Measurements from ENCODE around the gene ARHGAP24. TPM values are rescaled to one million over a fixed set of nuclear protein-coding genes. Genes with fewer than 3 reads are reported as not detected.

Gene ARHGAP24
- total RNA-seq, 1 donor: 52.5 TPM

- H3K4me2 ChIP-seq (ENCODE audit: insufficient read depth, low read length): no peak overlapping the region
- no peak overlapping the region for H3K4me3 ChIP-seq (ENCODE audit: insufficient read depth, low read length)
- H2AFZ ChIP-seq (ENCODE audit: low read length): no peak overlapping the region
- no peaks in the 10 kb centered on the region for H3K36me3 ChIP-seq (ENCODE audit: insufficient read depth, low read length)
- no peaks in the 10 kb centered on the region for H4K20me1 ChIP-seq (ENCODE audit: insufficient read depth, low read length)
- H3K9me3 ChIP-seq (ENCODE audit: low read depth, low read length): no peaks in the 10 kb centered on the region
- peaks cover 60% of the 10 kb centered on the region for H3K79me2 ChIP-seq (ENCODE audit: insufficient read depth, low read length)
- no peaks in the 10 kb centered on the region for H3K27me3 ChIP-seq (ENCODE audit: insufficient read depth, low read length)
- H3K4me1 ChIP-seq (ENCODE audit: insufficient read depth, low read length): peaks cover 27% of the 10 kb centered on the region
- no peak for DNase-seq (ENCODE audit: insufficient read length, low spot score, missing footprints)
- TF ChIP-seq, protein P1, sequence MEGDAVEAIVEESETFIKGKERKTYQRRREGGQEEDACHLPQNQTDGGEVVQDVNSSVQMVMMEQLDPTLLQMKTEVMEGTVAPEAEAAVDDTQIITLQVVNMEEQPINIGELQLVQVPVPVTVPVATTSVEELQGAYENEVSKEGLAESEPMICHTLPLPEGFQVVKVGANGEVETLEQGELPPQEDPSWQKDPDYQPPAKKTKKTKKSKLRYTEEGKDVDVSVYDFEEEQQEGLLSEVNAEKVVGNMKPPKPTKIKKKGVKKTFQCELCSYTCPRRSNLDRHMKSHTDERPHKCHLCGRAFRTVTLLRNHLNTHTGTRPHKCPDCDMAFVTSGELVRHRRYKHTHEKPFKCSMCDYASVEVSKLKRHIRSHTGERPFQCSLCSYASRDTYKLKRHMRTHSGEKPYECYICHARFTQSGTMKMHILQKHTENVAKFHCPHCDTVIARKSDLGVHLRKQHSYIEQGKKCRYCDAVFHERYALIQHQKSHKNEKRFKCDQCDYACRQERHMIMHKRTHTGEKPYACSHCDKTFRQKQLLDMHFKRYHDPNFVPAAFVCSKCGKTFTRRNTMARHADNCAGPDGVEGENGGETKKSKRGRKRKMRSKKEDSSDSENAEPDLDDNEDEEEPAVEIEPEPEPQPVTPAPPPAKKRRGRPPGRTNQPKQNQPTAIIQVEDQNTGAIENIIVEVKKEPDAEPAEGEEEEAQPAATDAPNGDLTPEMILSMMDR (IDR thresholded peaks at IDR 0.05; ENCODE audit: extremely low read depth, low read depth, low read length): no peak
- no peak overlapping the region for H3K27ac ChIP-seq (ENCODE audit: low read depth, low read length)
These were observed 328.9 kb downstream of the ARHGAP24 start for GRCh38 chr4:85803856-85804255.

DNA sequence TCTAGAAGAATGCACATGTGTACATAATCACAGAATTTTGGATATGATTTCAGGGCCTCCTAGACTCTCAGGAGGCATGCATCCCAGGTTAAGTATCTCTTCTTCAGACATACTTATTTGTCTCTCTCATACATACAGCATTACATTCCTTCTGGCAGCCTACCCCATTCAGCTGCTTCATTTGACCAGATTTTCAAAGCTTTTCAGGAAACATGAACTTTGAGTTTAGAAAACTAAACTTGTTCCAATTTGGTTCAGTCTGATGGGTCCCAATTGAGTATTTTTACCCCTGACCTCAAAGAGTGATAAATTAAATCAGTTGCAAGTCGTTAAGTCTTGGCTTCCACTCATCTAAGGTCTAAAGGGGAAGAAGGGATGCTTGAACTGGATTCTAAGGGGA lies 330.9 kb downstream of the ARHGAP24 start:
- H2AFZ ChIP-seq (ENCODE audit: low read length): no peak overlapping the region
- TF ChIP-seq, protein P1 (IDR thresholded peaks at IDR 0.05; ENCODE audit: extremely low read depth, low read depth, low read length): no peak
- no peak overlapping the region for H3K27ac ChIP-seq (ENCODE audit: low read depth, low read length)
- no peaks in the 10 kb centered on the region for H4K20me1 ChIP-seq (ENCODE audit: insufficient read depth, low read length)
- H3K79me2 ChIP-seq (ENCODE audit: insufficient read depth, low read length): peaks cover 62% of the 10 kb centered on the region
- H3K4me3 ChIP-seq (ENCODE audit: insufficient read depth, low read length): no peak overlapping the region
- H3K9me3 ChIP-seq (ENCODE audit: low read depth, low read length): no peaks in the 10 kb centered on the region
- no peaks in the 10 kb centered on the region for H3K27me3 ChIP-seq (ENCODE audit: insufficient read depth, low read length)
- no peaks in the 10 kb centered on the region for H3K36me3 ChIP-seq (ENCODE audit: insufficient read depth, low read length)
- peaks cover 29% of the 10 kb centered on the region for H3K4me1 ChIP-seq (ENCODE audit: insufficient read depth, low read length)
- no peak for DNase-seq (ENCODE audit: insufficient read length, low spot score, missing footprints)
- no peak overlapping the region for H3K4me2 ChIP-seq (ENCODE audit: insufficient read depth, low read length)

- Histone ChIP-seq H2AFZ (ENCODE audit: low read length) (no peak overlapping the region), H3K4me2 (ENCODE audit: insufficient read depth, low read length) (no peak overlapping the region), H3K36me3 (ENCODE audit: insufficient read depth, low read length) (no peaks in the 10 kb centered on the region), H4K20me1 (ENCODE audit: insufficient read depth, low read length) (no peaks in the 10 kb centered on the region), H3K27ac (ENCODE audit: low read depth, low read length) (no peak overlapping the region), H3K9me3 (ENCODE audit: low read depth, low read length) (no peaks in the 10 kb centered on the region), H3K27me3 (ENCODE audit: insufficient read depth, low read length) (no peaks in the 10 kb centered on the region), H3K79me2 (ENCODE audit: insufficient read depth, low read length) (peaks cover 64% of the 10 kb centered on the region), H3K4me1 (ENCODE audit: insufficient read depth, low read length) (peaks cover 29% of the 10 kb centered on the region), H3K4me3 (ENCODE audit: insufficient read depth, low read length) (no peak overlapping the region)
- TF ChIP-seq, protein P1 (IDR thresholded peaks at IDR 0.05; ENCODE audit: extremely low read depth, low read depth, low read length): no peak
- DNase-seq (ENCODE audit: insufficient read length, low spot score, missing footprints): no peak
These were observed 331.4 kb downstream of the ARHGAP24 start for GRCh38 chr4:85806334-85806733.

DNA sequence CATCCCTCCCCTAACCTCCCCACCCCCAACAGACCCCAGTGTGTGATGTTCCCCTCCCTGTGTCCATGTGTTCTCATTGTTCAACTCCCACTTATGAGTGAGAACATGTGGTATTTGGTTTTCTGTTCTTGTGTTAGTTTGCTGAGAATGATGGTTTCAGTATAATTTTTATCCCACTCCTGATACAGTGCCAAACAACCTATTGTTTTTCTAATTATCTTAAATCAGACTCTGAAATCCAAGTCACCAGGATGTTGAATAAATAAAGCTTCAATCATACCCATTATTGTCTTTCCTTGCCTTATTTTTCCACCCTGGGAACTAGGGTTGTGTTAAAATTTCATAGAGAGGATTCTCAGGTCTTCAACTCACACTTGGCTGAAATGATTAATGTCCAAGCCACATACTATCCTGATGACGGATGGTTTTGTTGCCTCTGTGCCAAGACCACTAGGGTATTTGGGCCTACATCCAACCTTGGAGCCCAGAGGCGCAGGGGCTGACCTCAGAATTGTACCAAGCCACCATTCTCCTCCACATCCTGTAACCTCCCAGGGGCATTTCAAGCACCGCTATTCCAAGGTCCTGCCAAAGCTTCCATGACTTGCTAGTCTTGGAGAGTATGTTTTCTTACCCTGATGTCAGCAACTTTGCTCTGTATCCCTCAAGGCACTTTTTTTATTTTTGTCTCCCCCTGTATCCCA lies 332.4 kb downstream of the ARHGAP24 start:
- H3K36me3 ChIP-seq (ENCODE audit: insufficient read depth, low read length): no peaks in the 10 kb centered on the region
- H3K4me1 ChIP-seq (ENCODE audit: insufficient read depth, low read length): peaks cover 32% of the 10 kb centered on the region
- peak; percentile 51 for DNase-seq (ENCODE audit: insufficient read length, low spot score, missing footprints)
- no peaks in the 10 kb centered on the region for H3K9me3 ChIP-seq (ENCODE audit: low read depth, low read length)
- peak overlapping the region; percentile 6 for H3K4me3 ChIP-seq (ENCODE audit: insufficient read depth, low read length)
- H3K27me3 ChIP-seq (ENCODE audit: insufficient read depth, low read length): no peaks in the 10 kb centered on the region
- peaks cover 55% of the 10 kb centered on the region for H3K79me2 ChIP-seq (ENCODE audit: insufficient read depth, low read length)
- H3K4me2 ChIP-seq (ENCODE audit: insufficient read depth, low read length): peak overlapping the region; percentile 62
- H4K20me1 ChIP-seq (ENCODE audit: insufficient read depth, low read length): no peaks in the 10 kb centered on the region
- H3K27ac ChIP-seq (ENCODE audit: low read depth, low read length): peak overlapping the region; percentile 79
- H2AFZ ChIP-seq (ENCODE audit: low read length): peak overlapping the region; percentile 32
- TF ChIP-seq, protein P1 (IDR thresholded peaks at IDR 0.05; ENCODE audit: extremely low read depth, low read depth, low read length): no peak
